GM12891 (cell line): ENCODE data around the gene FBXW2.

Source experiments
- PAX5 ChIP-seq: IDR thresholded peaks from 2 replicates; pipeline ENCODE4 v1.6.1; 2011; ENCODE audit warnings: low read length, moderate library complexity, mild to moderate bottlenecking; ENCODE audit not compliant: insufficient read depth, severe bottlenecking
- POLR2A ChIP-seq: IDR thresholded peaks from 2 replicates; pipeline ENCODE4 v1.6.1; 2011; ENCODE audit warnings: low read depth, low read length, control low read depth
- POLR2AphosphoS5 ChIP-seq: IDR thresholded peaks from 2 replicates; pipeline ENCODE4 v1.6.1; 2011; ENCODE audit warnings: low read depth, low read length, control low read depth
- POU2F2 ChIP-seq: IDR thresholded peaks from 2 replicates; pipeline ENCODE4 v1.6.1; 2011; ENCODE audit warnings: low read depth, mild to moderate bottlenecking, control low read depth, low read length, moderate library complexity
- TAF1 ChIP-seq: IDR thresholded peaks from 2 replicates; pipeline ENCODE4 v1.6.1; 2011; ENCODE audit warnings: low read depth, low read length, control low read depth

DNA sequence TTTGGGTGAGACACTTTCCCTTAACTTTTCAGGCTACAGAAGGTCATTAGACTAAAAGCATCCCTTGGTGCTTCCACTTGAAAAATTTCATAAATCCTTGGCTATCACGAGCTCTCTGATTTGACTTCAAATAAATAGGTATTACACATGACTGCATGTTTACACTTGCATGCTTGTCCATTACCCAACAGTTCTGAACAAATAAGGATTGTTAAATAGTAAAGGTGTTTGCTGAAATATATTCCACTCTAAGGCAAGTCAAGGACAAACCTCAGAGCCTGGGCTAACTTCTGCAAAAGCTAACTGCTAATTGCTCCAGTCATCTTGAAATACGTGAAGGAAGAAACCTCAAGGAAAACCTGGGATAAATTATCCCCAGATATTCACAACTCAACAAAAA lies 14.5 kb downstream of the FBXW2 start:
- no peak for TF ChIP-seq TAF1
- TF ChIP-seq POLR2A: no peak
- TF ChIP-seq POLR2AphosphoS5: no peak
- TF ChIP-seq POU2F2: no peak
- TF ChIP-seq PAX5: no peak
